ENCODE data around the gene IRX5. TPM values are rescaled to one million over a fixed set of nuclear protein-coding genes. Genes with fewer than 3 reads are reported as not detected.

IRX5 gene
- 21.1 and 21.8 TPM in 2 replicates for total RNA-seq (2014; rRNA removed; shearing (Covaris generic); ENCODE audit: low replicate concordance)

GRCh38 chr16:54930005-54930868, at the start of gene IRX5:
Gene IRX5 (plus strand): TSS chr16:54930865. CDS start chr16:54931199, 334 bp downstream.
- in situ Hi-C loops (cut with HindIII; ENCODE audit: low pct_unique_long_range_greater_than_20kb, low sequenced_read_pairs), result no loop called here
- DNase-seq (ENCODE audit: low read depth), result peak; percentile 93

GRCh38 chr16:54882556-54882955, 48.1 kb upstream of the IRX5 start:
- no peak for DNase-seq (ENCODE audit: low read depth)
- in situ Hi-C loops (cut with HindIII; ENCODE audit: low pct_unique_long_range_greater_than_20kb, low sequenced_read_pairs), result no loop called here

GRCh38 chr16:54883358-54883757, 47.3 kb upstream of the IRX5 start:
- DNase-seq (ENCODE audit: low read depth), result no peak
- in situ Hi-C loops (cut with HindIII; ENCODE audit: low pct_unique_long_range_greater_than_20kb, low sequenced_read_pairs), result no loop called here

- in situ Hi-C loops (cut with HindIII; ENCODE audit: low pct_unique_long_range_greater_than_20kb, low sequenced_read_pairs), result no loop called here
- DNase-seq (ENCODE audit: low read depth), result no peak
Measured at GRCh38 chr16:54886078-54886477, 44.6 kb upstream of the IRX5 start.

- no peak for DNase-seq (ENCODE audit: low read depth)
- in situ Hi-C loops (cut with HindIII; ENCODE audit: low pct_unique_long_range_greater_than_20kb, low sequenced_read_pairs), result no loop called here
Measured at GRCh38 chr16:54890381-54890780, 40.3 kb upstream of the IRX5 start.

- in situ Hi-C loops (cut with HindIII; ENCODE audit: low pct_unique_long_range_greater_than_20kb, low sequenced_read_pairs), result no loop called here
- no peak for DNase-seq (ENCODE audit: low read depth)
Measured at GRCh38 chr16:54891346-54891745, 39.3 kb upstream of the IRX5 start.

GRCh38 chr16:54892981-54893380, 37.7 kb upstream of the IRX5 start:
- in situ Hi-C loops (cut with HindIII; ENCODE audit: low pct_unique_long_range_greater_than_20kb, low sequenced_read_pairs), result no loop called here
- no peak for DNase-seq (ENCODE audit: low read depth)

- in situ Hi-C loops (cut with HindIII; ENCODE audit: low pct_unique_long_range_greater_than_20kb, low sequenced_read_pairs), result no loop called here
- no peak for DNase-seq (ENCODE audit: low read depth)
Measured at GRCh38 chr16:54897930-54898329, 32.7 kb upstream of the IRX5 start.

GRCh38 chr16:54901606-54902005, 29.1 kb upstream of the IRX5 start:
- no peak for DNase-seq (ENCODE audit: low read depth)
- in situ Hi-C loops (cut with HindIII; ENCODE audit: low pct_unique_long_range_greater_than_20kb, low sequenced_read_pairs), result no loop called here

- in situ Hi-C loops (cut with HindIII; ENCODE audit: low pct_unique_long_range_greater_than_20kb, low sequenced_read_pairs), result no loop called here
- DNase-seq (ENCODE audit: low read depth), result no peak
Measured at GRCh38 chr16:54903047-54903446, 27.6 kb upstream of the IRX5 start.

- in situ Hi-C loops (cut with HindIII; ENCODE audit: low pct_unique_long_range_greater_than_20kb, low sequenced_read_pairs), result no loop called here
- no peak for DNase-seq (ENCODE audit: low read depth)
Measured at GRCh38 chr16:54911079-54911478, 19.6 kb upstream of the IRX5 start.

- in situ Hi-C loops (cut with HindIII; ENCODE audit: low pct_unique_long_range_greater_than_20kb, low sequenced_read_pairs), result no loop called here
- no peak for DNase-seq (ENCODE audit: low read depth)
Measured at GRCh38 chr16:54912720-54913119, 17.9 kb upstream of the IRX5 start.

GRCh38 chr16:54921206-54921824, 9.3 kb upstream of the IRX5 start:
- in situ Hi-C loops (cut with HindIII; ENCODE audit: low pct_unique_long_range_greater_than_20kb, low sequenced_read_pairs), result no loop called here
- DNase-seq (ENCODE audit: low read depth), result peak; percentile 22

GRCh38 chr16:54923055-54923473, 7.6 kb upstream of the IRX5 start:
- no peak for DNase-seq (ENCODE audit: low read depth)
- in situ Hi-C loops (cut with HindIII; ENCODE audit: low pct_unique_long_range_greater_than_20kb, low sequenced_read_pairs), result no loop called here

- DNase-seq (ENCODE audit: low read depth), result no peak
- in situ Hi-C loops (cut with HindIII; ENCODE audit: low pct_unique_long_range_greater_than_20kb, low sequenced_read_pairs), result no loop called here
Measured at GRCh38 chr16:54923988-54924387, 6.7 kb upstream of the IRX5 start.

GRCh38 chr16:54926166-54926838, 4.4 kb upstream of the IRX5 start:
- DNase-seq (ENCODE audit: low read depth), result peak; percentile 45
- in situ Hi-C loops (cut with HindIII; ENCODE audit: low pct_unique_long_range_greater_than_20kb, low sequenced_read_pairs), result no loop called here

- DNase-seq (ENCODE audit: low read depth), result peak; percentile 16
- in situ Hi-C loops (cut with HindIII; ENCODE audit: low pct_unique_long_range_greater_than_20kb, low sequenced_read_pairs), result no loop called here
Measured at GRCh38 chr16:54927125-54928015, 3.3 kb upstream of the IRX5 start.

GRCh38 chr16:54928016-54928356, 2.7 kb upstream of the IRX5 start:
- in situ Hi-C loops (cut with HindIII; ENCODE audit: low pct_unique_long_range_greater_than_20kb, low sequenced_read_pairs), result no loop called here
- DNase-seq (ENCODE audit: low read depth), result peak; percentile 40
